Glomerular endothelial cell (primary cell): Measurements from ENCODE around the gene BAZ1A. TPM values are rescaled to one million over a fixed set of nuclear protein-coding genes. Genes with fewer than 3 reads are reported as not detected.

Experiments
- DNase-seq: peaks from one replicate; pipeline ENCODE4 v3.0.0-alpha.2; 2011; ENCODE audit warnings: low read depth, low spot score; ENCODE audit errors: extremely low read depth
- total RNA-seq: library from RNA; depleted of rRNA; stranded (reverse); fragments of >200 nt; gene quantifications from 2 replicates; pipeline ENCODE4 v1.2.3, GENCODE V29; 2015

BAZ1A gene
- total RNA-seq, 1 donor from 2014 or later: 53.4 TPM

DNA sequence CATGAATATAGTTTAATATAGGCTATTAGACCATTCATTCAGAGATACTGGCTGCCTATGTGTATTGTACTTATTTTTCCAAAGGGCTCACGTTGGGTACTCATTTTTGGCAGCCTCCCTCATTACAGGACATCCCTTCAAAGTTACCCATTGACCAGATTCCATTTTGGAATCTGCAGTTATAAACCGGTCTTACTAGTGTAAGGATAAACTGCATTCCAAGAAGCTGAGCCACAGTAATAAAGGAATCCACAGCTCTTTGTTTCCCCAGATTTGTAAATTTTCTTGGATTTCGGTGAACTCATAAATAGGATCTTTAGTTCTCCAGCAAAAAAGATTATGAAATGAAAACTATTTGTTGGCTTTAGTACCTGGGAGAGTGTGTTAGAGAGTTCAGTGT lies 141.9 kb downstream of the BAZ1A start:
- DNase-seq: no peak

DNA sequence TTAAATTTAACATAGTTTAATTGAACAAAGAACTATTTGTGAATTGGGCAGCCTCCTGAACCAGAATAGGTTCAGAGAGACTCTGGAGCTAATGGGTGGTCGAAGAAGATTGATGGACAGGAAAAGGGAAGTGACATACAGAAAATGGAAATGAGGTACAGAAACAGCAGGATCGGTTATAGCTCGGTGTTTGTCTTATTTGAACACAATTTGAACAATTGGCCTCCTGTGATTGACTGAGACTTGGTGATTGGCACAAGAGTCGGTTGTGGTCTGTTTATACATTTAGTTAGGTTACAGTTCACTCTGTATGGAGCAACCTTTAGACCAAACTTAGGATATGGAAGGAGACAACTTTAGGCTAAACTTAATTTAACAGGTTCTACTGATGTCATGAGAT lies 142.4 kb downstream of the BAZ1A start:
- DNase-seq: no peak

DNA sequence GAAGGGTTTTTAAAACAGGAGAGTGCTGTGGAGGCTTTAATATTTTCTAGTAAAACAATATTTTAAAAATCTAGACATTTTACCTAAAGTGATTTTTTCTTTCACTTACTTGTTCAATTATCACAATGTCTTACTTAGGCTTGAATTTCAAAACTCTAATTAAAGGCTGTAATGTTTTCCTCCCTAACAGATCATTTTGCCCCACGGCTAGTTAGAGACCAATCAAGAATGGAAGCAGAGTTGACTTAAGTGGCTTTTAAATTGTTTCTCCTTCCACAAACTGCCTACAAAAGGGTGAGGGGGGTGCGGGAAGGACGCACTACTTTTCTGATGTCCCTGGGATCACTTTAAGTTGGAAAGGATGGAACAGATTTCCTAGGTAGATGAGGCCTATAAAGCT lies 151.3 kb downstream of the BAZ1A start:
- DNase-seq: no peak

DNA sequence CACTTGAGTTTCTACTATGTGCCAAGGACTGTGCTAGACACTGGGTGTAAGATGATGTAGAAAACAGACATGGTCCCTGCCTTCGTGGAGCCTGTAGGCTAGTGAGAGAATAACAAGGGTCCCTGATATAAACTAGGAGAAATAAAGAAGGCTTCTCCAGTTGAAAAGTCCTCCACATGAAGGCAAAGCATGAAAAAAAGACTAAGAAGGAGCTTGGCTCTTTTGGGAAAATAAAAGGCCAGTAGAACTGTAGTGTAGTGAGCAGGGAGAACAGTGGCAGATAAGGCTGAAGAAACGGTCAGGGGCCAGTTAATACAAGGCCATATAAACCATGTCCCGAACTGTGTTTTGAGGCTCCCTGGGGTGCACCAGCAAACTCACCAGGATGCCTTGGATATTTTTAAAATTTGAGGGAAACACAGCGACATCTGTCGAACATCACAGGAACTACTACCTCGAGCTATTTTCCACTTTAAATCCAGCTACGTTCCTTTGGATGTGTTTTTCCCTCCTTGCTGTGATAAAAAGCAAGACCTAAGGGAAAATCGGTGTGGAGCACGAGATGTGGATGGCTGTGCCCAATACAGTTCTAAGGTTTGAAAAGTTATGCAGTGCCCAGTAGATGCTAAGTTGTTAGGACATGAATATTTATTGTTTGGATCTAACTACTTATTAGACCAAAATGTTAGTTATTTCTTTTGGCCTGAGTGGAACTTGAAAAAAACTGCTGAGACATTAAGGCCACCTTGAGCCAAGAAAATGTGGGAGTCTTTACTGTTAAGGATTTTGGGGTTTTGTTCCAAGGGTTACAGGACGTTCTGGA lies 152.2 kb downstream of the BAZ1A start:
- DNase-seq: peak; percentile 56

DNA sequence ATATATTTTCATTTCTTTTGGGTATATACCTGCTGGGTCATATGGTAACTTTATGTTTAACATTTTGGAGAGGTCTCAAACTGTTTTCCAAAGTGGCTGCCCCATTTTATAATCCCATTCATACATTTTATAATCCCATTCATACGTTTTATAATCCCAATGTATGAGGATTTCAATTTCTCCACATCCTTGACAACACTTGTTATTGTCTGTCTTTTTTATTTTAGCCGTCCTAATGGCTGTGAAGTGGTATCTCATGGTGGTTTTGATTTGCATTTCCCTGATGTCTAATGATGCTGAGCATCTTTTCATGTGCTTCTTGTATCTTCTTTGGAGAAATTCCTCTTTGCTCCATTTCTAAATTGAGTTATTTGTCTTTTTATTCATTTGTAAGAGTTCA lies 154.0 kb downstream of the BAZ1A start:
- DNase-seq: no peak

DNA sequence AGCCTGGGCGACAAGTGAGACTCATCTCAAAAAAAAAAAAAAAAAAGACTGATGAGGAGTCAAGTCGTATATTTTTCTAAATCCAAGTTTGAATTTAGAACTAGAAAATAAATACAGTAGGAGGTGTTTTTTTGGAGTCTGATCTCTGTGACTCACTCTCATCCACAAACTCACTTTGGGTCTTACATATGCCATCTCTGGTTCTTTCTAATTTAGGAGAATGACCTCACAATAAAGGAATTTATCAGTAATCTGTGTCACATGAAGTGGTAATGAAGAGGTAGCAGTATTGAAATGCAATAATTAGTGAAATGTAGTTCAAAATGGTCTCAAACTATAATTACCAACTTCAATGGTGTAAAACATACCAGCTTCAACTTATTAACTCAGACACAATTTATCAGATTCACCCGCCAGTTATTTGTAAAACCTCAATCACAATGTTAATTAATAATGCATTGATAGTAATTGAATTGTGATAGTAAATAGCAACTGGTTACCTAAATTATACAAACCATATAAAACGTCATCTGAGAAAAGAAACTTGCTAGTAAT lies 156.3 kb downstream of the BAZ1A start:
- no peak for DNase-seq

DNA sequence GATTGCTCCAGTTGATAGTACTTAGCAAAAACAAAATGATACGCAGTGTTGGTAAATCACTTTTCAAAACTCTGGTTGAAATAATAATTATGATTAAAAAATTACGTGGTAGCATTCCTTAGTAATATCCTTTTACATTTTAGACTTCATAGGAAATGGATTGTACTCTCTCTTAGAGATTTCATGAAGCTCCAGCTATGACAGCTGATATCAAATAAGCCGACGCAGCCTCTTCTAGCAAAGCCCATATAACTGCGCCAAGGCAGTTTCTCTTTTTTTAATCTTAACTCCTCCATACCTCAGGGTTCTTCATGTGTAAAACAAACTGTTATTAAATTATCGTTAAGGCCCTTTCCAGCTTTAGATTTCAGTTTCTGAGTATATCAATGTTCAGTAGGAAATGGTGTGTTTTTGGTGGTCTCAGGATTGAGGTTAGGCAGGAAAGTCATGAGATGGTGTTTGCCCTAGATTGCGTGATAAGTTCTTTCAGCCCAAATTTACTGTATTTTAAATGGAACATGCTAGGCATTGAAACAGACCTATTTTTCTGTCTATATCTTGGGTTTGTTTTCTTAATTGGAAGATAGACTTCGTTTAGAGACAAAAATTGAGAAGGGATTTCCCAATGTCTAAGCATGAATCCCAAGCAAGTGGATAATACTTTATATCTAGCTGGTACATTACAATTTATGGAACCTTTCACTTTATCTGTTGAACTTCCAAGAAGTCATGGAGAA lies 159.9 kb downstream of the BAZ1A start:
- no peak for DNase-seq

DNA sequence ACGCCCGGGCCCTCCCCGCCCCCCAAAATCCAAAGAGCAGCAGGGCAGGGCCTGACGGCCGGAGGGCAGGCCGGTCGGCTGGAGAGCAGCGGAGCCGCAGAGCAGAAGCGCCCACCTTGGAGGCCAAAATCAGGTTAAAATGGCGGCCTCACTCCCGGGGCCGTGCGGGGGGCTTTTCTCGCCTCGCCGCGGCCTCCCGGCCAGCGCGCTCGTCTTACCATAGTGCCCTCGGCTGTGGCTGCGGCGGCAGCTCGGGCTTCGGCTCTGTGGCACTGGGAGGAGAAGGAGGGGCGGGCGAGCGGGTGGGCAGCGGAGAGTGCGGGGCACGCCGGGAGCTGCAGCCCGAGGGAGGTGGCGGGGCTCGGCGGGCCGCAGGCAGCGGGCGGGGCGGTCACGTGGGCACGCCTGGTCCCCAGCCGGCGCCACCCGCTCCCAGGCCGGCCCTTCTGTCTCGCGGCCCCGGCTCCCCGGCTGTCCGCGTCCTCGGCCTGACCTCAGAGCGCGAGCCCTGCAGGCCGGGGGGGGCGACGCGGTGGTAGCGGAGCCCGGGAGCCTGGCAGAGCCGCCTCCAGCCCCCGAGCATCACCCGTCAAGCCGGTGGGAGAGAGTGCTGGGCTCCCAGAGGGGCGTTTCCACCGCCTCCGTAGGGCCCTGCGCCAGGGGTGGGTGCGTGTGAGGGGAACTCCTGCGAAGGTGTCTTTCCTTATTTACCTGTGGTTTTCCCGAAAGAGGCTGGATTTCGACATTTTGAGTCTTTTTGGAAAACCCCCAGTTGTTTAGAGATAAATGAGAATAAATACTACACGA lies 160.6 kb downstream of the BAZ1A start, which contains the start of gene CFL2:
Gene CFL2, minus strand, starts transcription at position 274 of the 807 bp plus-strand sequence. Its CDS starts 53 bp downstream, at position 221.
- no peak for DNase-seq

DNA sequence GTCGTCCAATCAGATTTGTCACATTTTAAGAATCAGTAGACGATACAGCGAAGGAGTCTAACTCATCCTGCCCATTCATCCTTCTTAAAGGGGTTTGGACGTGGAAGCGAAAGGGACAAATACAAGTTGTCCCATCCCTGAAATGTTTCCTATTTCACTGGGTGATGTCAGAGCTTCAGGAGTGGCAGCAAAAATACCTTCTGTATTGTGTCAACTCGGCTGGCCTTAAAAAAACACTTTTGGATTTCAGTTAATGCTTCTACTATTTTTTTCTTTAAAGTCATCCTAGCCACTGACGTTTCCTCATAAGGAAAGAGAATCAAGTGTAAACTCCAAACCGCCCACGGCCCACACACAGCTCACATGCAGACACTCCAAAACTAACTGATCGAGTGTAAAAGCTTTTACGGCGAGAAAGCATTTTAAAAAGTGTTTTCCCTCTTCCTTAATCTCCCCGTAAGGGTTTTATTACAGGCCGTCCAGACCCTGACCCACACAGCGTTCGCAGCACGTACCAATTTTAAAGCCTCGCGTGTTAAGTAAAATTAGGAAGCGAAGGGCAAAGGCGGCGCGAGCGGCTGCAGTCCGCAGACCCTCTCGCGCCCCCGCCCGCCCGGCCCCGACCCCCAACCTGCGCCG lies 161.4 kb downstream of the BAZ1A start:
- no peak for DNase-seq

DNA sequence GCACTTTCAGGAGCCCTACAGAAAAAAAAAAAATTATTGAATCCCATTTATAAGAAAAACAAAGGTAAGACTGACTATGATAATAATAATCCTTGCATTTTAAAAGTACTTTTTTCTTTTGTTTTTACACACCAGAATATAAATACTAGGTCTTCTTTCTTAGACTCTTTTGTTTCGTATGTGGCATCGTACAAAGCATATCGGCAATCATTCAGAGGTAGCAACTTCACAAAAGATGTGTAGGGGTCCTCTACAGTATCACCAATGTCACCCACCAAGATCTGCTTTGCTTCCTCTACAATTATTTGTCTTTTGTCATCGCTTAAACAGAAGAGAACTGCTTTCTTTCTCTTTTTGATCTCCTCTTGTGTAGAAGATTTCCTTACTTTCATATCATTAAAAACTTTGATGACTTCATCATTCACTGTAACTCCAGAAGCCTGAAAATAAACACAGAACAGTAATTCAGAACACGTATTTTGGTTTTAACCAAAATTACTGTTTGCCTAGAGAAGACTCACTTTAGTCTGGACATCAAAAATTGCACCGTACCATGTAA lies 162.0 kb downstream of the BAZ1A start:
- no peak for DNase-seq

DNA sequence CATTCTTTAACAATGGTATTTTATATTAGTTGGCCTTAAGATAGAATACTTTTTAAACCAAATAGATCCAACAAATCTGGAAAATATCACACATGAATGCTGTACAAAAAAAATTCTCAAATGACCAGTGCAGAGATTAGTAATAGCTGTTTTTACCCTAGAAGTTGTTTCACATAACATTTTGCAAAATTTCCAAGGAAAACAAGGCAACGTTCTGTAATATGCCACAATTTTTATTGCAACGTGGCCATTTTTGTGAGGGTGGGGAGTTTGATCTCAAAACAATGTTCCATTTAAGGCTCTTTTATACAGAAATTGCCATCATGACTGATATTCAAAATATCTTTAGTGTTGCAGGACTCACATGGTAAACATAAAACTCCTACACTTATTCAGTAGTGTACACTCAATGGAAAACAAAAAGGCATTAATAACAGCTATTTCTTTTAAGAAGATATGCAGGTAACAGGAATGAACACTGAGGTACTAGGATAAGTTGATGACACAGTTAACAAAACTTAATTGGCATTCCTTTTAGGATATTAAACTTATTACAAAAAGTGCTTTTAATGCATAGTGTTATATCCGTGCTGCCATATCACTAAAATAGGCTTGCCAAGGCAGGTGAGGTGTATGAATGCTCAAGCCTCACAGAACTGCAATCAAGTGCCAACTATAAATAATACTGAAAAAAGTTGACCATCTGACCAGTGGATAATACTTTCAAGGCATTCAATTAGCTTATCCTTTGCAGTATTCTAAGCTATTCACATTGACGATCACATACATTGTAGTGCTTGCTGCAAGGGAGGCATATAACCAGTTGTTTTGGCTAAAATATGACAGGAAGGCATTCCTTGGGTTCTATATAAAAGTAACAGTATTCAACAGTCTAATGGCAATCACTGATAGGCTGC lies 163.1 kb downstream of the BAZ1A start:
- DNase-seq: no peak

DNA sequence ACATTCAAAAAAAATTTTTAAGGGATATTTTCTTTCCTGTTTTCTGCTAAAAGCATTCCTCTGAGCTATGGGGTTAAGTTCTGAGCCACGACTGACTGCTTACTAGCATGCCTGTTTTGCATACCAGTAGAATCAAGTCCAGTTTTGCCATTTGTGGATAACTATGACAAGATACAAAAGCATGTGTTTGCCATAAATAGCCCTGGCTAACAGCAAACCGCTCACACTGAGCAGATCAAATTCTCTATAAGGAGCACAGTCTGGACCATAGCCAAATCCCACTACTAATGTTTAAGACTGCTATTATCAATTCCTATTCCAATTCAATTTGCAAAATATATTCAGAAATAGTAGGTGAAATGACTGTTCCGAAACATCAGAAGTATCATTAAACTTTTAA lies 164.0 kb downstream of the BAZ1A start:
- DNase-seq: no peak

DNA sequence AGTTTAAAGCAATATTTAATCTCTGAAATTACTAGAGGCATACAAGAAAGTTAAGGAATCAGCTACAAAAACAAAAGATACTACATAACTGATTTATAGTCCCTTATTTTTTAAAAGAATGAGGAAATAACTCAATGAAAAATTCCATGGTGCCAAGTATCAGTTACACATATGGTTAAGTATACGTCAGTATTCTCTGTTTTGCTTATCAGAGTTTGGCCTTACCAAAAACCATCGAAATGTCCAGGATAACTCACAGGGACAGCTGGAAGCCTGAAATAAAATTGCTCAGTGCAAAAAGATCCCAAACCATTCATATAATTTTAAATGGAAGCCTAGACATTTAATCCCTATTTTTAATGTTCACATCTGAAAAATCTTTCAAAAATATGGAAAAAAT lies 164.4 kb downstream of the BAZ1A start:
- no peak for DNase-seq

DNA sequence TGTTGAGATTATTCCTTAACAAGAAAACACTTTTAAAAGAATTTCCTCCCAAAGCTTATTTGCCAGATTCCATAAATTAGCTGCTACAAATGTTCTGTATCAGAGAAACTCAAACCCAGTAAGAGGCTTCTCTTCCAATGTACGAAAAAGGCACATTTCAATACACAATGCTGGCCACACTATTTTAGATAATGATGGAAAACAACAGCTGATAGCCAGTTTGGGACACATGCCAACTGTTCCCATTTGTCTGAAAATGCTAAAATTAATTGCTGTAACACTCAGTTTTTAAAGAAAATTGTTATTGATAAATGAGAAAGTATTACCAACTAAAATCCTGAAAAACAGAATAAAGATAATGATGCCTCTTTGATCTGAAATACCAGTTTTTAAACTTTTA lies 165.2 kb downstream of the BAZ1A start:
- no peak for DNase-seq

DNA sequence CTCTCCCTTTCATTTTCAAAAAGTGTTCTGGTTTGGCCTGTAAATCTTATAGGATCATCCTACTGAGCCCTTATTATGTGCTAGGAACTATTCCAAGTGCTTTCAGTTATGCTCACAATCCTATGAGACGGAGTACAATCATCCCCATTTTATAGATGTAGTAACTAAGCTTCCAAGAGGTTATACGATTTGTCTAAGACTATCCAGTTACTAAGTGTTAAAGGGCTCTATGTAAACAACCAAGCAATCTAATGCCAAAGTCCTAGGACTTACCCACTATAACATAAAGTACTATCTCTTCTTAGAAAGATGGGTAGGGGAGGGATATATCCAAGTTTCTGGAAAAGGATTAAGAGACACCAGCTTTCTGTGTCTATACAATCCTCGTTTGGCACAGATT lies 167.4 kb downstream of the BAZ1A start:
- no peak for DNase-seq
